IMR-90 (cell line): Measurements from ENCODE around the gene METTL1. TPM values are rescaled to one million over a fixed set of nuclear protein-coding genes. Genes with fewer than 3 reads are reported as not detected.

ENCODE experiments used
- ATAC-seq: fragments of 200-7000 bp; cut with Tn5 transposase; 2 replicates; pipeline ENCODE4 v1.9.1; 2020; ENCODE audit warnings: low read depth, mild to moderate bottlenecking, moderate library complexity
- BruUV-seq: library from RNA; stranded (reverse); fragments of 400-500 nt; replicated peaks from 2 replicates; lab custom pipeline; 2021; lab: Mats Ljungman, UMichigan
- CTCF ChIA-PET: fragments of 300-600 bp; formaldehyde crosslinking; extraction: SDS; loops from one replicate; lab custom pipeline; 2021; ENCODE audit warnings: antibody characterized with exemption; lab: Yijun Ruan, JAX
- POLR2A ChIA-PET: fragments of 300-600 bp; sonication (Branson Sonifier 250); formaldehyde crosslinking; loops from one replicate; lab custom pipeline; 2022; ENCODE audit warnings: antibody characterized with exemption; ENCODE audit not compliant: unreplicated experiment; lab: Charles Lee
- DNase-seq: peaks from one replicate; pipeline ENCODE4 v3.0.0; 2013
- H2AFZ ChIP-seq: replicated peaks from 2 replicates; pipeline ENCODE3; 2013; ENCODE audit warnings: low read length, mild to moderate bottlenecking; ENCODE audit not compliant: poor library complexity
- H2AK5ac ChIP-seq: 2 replicates; pipeline ENCODE4 v1.6.1; 2013; ENCODE audit warnings: low read depth, low read length, inconsistent platforms
- H2AK9ac ChIP-seq: replicated peaks from 2 replicates; pipeline ENCODE3; 2013; ENCODE audit warnings: mild to moderate bottlenecking, low read depth, low read length, moderate library complexity; ENCODE audit not compliant: poor library complexity
- H2BK120ac ChIP-seq: 2 replicates; pipeline ENCODE4 v1.6.1; 2013; ENCODE audit warnings: low read depth, low read length, inconsistent platforms
- H2BK15ac ChIP-seq: 3 replicates; pipeline ENCODE4 v1.6.1; 2013; ENCODE audit warnings: low read depth, low read length, inconsistent platforms
- H2BK20ac ChIP-seq: 2 replicates; pipeline ENCODE4 v1.6.1; 2013; ENCODE audit warnings: low read depth, mild to moderate bottlenecking, inconsistent platforms, low read length, moderate library complexity
- H2BK5ac ChIP-seq: 2 replicates; pipeline ENCODE4 v1.6.1; 2013; ENCODE audit warnings: mild to moderate bottlenecking, low read depth, low read length, inconsistent platforms; ENCODE audit not compliant: poor library complexity, severe bottlenecking
- H3K14ac ChIP-seq: replicated peaks from 2 replicates; pipeline ENCODE4 v1.6.1; 2013; ENCODE audit warnings: low read depth, low read length, inconsistent platforms
- H3K18ac ChIP-seq: 2 replicates; pipeline ENCODE4 v1.6.1; 2013; ENCODE audit warnings: low read depth, low read length, control low read depth
- H3K23ac ChIP-seq: 2 replicates; pipeline ENCODE4 v1.6.1; 2013; ENCODE audit warnings: low read depth, low read length, inconsistent platforms
- H3K27ac ChIP-seq: 2 replicates; pipeline ENCODE4 v1.5.1; 2013; ENCODE audit warnings: mild to moderate bottlenecking, control low read depth, low read length; ENCODE audit not compliant: insufficient read depth
- H3K27me3 ChIP-seq: 2 replicates; pipeline ENCODE4 v1.6.1; 2013; ENCODE audit warnings: low read length; ENCODE audit not compliant: control insufficient read depth, insufficient read depth
- H3K36me3 ChIP-seq: 2 replicates; pipeline ENCODE4 v1.6.1; 2013; ENCODE audit warnings: low read length, mixed read lengths; ENCODE audit not compliant: control insufficient read depth, insufficient read depth
- H3K4ac ChIP-seq: 2 replicates; pipeline ENCODE4 v1.6.1; 2013; ENCODE audit warnings: low read depth, low read length, inconsistent platforms
- H3K4me1 ChIP-seq: 2 replicates; pipeline ENCODE4 v1.6.1; 2013; ENCODE audit warnings: low read length, mixed read lengths; ENCODE audit not compliant: control insufficient read depth, insufficient read depth
- H3K4me2 ChIP-seq: 2 replicates; pipeline ENCODE4 v1.6.1; 2013; ENCODE audit warnings: low read depth, mild to moderate bottlenecking, control low read depth, low read length, moderate library complexity
- H3K4me3 ChIP-seq: 2 replicates; pipeline ENCODE4 v1.5.1; 2013; ENCODE audit warnings: low read depth, mild to moderate bottlenecking, control low read depth, low read length, moderate library complexity; ENCODE audit not compliant: insufficient read depth
- H3K56ac ChIP-seq: 2 replicates; pipeline ENCODE4 v1.6.1; 2013; ENCODE audit warnings: low read length, inconsistent platforms; ENCODE audit not compliant: insufficient read depth; ENCODE audit errors: extremely low read depth
- H3K79me1 ChIP-seq, 2 experiments: 2 replicates each; pipeline ENCODE4 v1.6.1; 2013; ENCODE audit warnings: low read length in 2 of 2, inconsistent platforms in 1 of 2, low read depth in 1 of 2
- H3K9ac ChIP-seq: 2 replicates; pipeline ENCODE4 v1.6.1; 2013; ENCODE audit warnings: low read depth, low read length, control low read depth
- H3K9me1 ChIP-seq: 2 replicates; pipeline ENCODE4 v1.6.1; 2013; ENCODE audit warnings: low read length, inconsistent platforms; ENCODE audit not compliant: insufficient read depth
- H3K9me3 ChIP-seq: 2 replicates; pipeline ENCODE4 v1.6.1; 2013; ENCODE audit warnings: low read length; ENCODE audit not compliant: control insufficient read depth, insufficient read depth
- H4K20me1 ChIP-seq: 2 replicates; pipeline ENCODE4 v1.6.1; 2013; ENCODE audit warnings: low read length, inconsistent platforms; ENCODE audit not compliant: insufficient read depth
- H4K5ac ChIP-seq: 2 replicates; pipeline ENCODE4 v1.6.1; 2013; ENCODE audit warnings: mild to moderate bottlenecking, low read depth, low read length, control low read depth
- H4K8ac ChIP-seq, 2 experiments: 2 replicates each; pipeline ENCODE4 v1.6.1; 2013; ENCODE audit warnings: low read depth in 2 of 2, low read length in 2 of 2, control low read depth in 1 of 2, inconsistent platforms in 1 of 2
- H4K91ac ChIP-seq: 2 replicates; pipeline ENCODE4 v1.6.1; 2013; ENCODE audit warnings: low read depth, low read length, inconsistent platforms; ENCODE audit not compliant: insufficient read depth
- CHD1 ChIP-seq: IDR thresholded peaks from 2 replicates; pipeline ENCODE4 v1.6.1; 2012; ENCODE audit warnings: low read depth, low read length, improper control_type of control experiment
- MAZ ChIP-seq: IDR thresholded peaks from 2 replicates; pipeline ENCODE4 v1.6.1; 2012; ENCODE audit warnings: low read depth, mild to moderate bottlenecking, low read length, improper control_type of control experiment, moderate library complexity, borderline replicate concordance
- NFE2L2 ChIP-seq: fragments of 150-350 bp; IDR thresholded peaks from 2 replicates; pipeline ENCODE4 v1.6.1; 2016; ENCODE audit warnings: low read depth, mild to moderate bottlenecking, low read length
- POLR2A ChIP-seq: IDR thresholded peaks from 2 replicates; pipeline ENCODE4 v1.6.1; 2012; ENCODE audit warnings: mild to moderate bottlenecking, low read depth, low read length
- RAD21 ChIP-seq: IDR thresholded peaks from 2 replicates; pipeline ENCODE4 v1.6.1; 2012; ENCODE audit warnings: low read length, improper control_type of control experiment
- RCOR1 ChIP-seq: IDR thresholded peaks from 2 replicates; pipeline ENCODE4 v1.6.1; 2012; ENCODE audit warnings: mild to moderate bottlenecking, low read length, improper control_type of control experiment; ENCODE audit not compliant: insufficient replicate concordance
- RFX5 ChIP-seq: IDR thresholded peaks from 2 replicates; pipeline ENCODE4 v1.8.0; 2012; ENCODE audit warnings: low read depth, mild to moderate bottlenecking, low read length, moderate library complexity
- WGBS, 2 experiments: methylation state at CpG; one replicate each; pipeline versions ENCODE4 v1.1.5 to v1.1.7; 2013; ENCODE audit warnings: missing lambda C conversion rate in 2 of 2; ENCODE audit not compliant: insufficient read length in 1 of 2; ENCODE audit errors: extremely low coverage in 2 of 2; 5-methylcytosine and 5-hydroxymethylcytosine counted together
- dilution Hi-C: fragments of 300-500 bp; cut with HindIII; formaldehyde crosslinking; loops from one replicate; pipeline ENCODE4 v1.14.3; 2018; ENCODE audit warnings: low sequenced_read_pairs; ENCODE audit not compliant: unreplicated experiment
- in situ Hi-C: fragments of 300-500 bp; cut with MboI; formaldehyde crosslinking; loops from 3 replicates; pipeline ENCODE4 v1.14.3; 2019; ENCODE audit warnings: low sequenced_read_pairs, inconsistent platforms, mixed read lengths
- intact Hi-C: fragments of 100-400 bp; cut with micrococcal nuclease; formaldehyde crosslinking; loops from 2 replicates; pipeline ENCODE4 v1.10.0; 2022
- polyA plus RNA-seq, 3 experiments: library from polyadenylated mRNA; depleted of rRNA; stranded (reverse); fragments of >200 nt; gene quantifications; 2 replicates each; pipeline ENCODE4 v1.2.3, GENCODE V29; 2012; ENCODE audit warnings: low replicate concordance in 1 of 3
- total RNA-seq: library from RNA; depleted of rRNA; stranded (reverse); fragments of >200 nt; gene quantifications from 2 replicates; pipeline ENCODE4 v1.2.3, GENCODE V29; 2012
- TF ChIP-seq, protein P1 (sequence below): fragments of 150-350 bp; IDR thresholded peaks from 2 replicates; pipeline ENCODE4 v1.6.1; 2017; ENCODE audit warnings: mild to moderate bottlenecking, antibody characterized with exemption, low read length, low read depth
- TF ChIP-seq, protein P2 (sequence below): conservative IDR thresholded peaks from 2 replicates; pipeline ENCODE4 v1.5.1; 2012; ENCODE audit warnings: mild to moderate bottlenecking, low read depth, low read length, improper control_type of control experiment
- TF ChIP-seq, protein P3 (sequence below): fragments of 150-350 bp; IDR thresholded peaks from 2 replicates; pipeline ENCODE4 v1.6.1; 2016; ENCODE audit warnings: low read depth, mild to moderate bottlenecking, low read length, moderate library complexity, borderline replicate concordance

METTL1 gene
- total and polyA plus RNA-seq, 2 of the 4 experiments (the other 2 are of a cell fraction) = 12.4 to 27.5 TPM

DNA sequence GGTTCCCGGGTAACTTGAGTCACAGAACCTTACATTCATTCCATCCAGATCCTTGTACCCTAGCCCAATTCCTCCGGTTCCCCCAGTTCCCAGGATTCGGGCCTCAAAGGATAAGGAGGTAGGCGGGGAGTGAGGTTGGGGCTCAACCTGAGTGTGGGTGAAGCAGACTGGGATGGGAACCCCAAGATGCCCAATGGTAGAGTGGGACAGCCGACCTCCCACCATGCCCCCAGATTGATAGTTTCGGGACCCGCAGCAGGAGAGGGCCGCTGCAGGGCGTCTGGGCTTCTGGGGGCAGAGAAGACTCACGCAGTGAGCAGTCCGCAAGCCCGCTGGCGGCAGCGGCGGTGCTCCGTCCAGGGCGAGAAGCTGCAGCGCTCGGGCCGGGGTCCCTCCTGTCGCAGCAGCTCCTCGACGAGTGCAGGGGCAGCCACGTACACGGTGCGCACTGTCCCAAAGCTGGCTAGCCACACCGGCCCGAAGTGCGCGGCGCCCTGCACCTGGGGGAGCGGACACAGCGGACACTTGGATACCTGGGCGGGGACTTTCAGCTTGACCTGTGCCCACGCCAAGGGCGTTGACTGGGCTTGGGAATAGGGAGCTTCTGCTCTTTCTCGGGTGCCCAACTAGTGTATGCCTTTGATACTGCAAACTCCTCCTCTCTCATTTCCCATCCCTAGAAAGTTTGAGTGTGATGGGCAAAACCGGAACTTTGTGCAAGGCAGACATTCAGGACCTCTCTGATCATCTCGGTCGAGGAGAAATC, 6.0 kb downstream of the METTL1 start:
- H2AK5ac ChIP-seq = no peak overlapping the region
- H3K4me1 ChIP-seq = peaks cover 8% of the 10 kb centered on the region; the same call in 1 of the 2 replicates
- H3K14ac ChIP-seq = no peak overlapping the region
- H4K20me1 ChIP-seq = no peaks in the 10 kb centered on the region
- no peak overlapping the region for H3K4ac ChIP-seq
- ChIA-PET CTCF (no interaction called here), POLR2A (no interaction called here)
- H3K36me3 ChIP-seq = peaks cover 1% of the 10 kb centered on the region; the same call in 1 of the 2 replicates
- in situ Hi-C loops (no loop called here), intact Hi-C loops (no loop called here), dilution Hi-C loops (no loop called here)
- no peak overlapping the region for H2BK15ac ChIP-seq
- H3K27me3 ChIP-seq = peaks cover 43% of the 10 kb centered on the region
- no TSS peak for BruUV-seq
- no peak overlapping the region for H3K56ac ChIP-seq
- no peak overlapping the region for H2BK120ac ChIP-seq
- no peak for TF ChIP-seq POLR2A
- no peak for TF ChIP-seq CHD1
- no peak for TF ChIP-seq NFE2L2
- TF ChIP-seq, protein P1, sequence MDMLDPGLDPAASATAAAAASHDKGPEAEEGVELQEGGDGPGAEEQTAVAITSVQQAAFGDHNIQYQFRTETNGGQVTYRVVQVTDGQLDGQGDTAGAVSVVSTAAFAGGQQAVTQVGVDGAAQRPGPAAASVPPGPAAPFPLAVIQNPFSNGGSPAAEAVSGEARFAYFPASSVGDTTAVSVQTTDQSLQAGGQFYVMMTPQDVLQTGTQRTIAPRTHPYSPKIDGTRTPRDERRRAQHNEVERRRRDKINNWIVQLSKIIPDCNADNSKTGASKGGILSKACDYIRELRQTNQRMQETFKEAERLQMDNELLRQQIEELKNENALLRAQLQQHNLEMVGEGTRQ = no peak
- no peak for TF ChIP-seq RCOR1
- TF ChIP-seq RFX5 = no peak
- no peak for TF ChIP-seq MAZ
- TF ChIP-seq RAD21 = no peak
- TF ChIP-seq, protein P2, sequence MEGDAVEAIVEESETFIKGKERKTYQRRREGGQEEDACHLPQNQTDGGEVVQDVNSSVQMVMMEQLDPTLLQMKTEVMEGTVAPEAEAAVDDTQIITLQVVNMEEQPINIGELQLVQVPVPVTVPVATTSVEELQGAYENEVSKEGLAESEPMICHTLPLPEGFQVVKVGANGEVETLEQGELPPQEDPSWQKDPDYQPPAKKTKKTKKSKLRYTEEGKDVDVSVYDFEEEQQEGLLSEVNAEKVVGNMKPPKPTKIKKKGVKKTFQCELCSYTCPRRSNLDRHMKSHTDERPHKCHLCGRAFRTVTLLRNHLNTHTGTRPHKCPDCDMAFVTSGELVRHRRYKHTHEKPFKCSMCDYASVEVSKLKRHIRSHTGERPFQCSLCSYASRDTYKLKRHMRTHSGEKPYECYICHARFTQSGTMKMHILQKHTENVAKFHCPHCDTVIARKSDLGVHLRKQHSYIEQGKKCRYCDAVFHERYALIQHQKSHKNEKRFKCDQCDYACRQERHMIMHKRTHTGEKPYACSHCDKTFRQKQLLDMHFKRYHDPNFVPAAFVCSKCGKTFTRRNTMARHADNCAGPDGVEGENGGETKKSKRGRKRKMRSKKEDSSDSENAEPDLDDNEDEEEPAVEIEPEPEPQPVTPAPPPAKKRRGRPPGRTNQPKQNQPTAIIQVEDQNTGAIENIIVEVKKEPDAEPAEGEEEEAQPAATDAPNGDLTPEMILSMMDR = no peak
- TF ChIP-seq, protein P3, sequence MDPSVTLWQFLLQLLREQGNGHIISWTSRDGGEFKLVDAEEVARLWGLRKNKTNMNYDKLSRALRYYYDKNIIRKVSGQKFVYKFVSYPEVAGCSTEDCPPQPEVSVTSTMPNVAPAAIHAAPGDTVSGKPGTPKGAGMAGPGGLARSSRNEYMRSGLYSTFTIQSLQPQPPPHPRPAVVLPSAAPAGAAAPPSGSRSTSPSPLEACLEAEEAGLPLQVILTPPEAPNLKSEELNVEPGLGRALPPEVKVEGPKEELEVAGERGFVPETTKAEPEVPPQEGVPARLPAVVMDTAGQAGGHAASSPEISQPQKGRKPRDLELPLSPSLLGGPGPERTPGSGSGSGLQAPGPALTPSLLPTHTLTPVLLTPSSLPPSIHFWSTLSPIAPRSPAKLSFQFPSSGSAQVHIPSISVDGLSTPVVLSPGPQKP = no peak
- peaks cover 2% of the 10 kb centered on the region; the same call in 1 of the 2 replicates for H3K9me3 ChIP-seq
- H4K91ac ChIP-seq = no peak overlapping the region
- H4K8ac ChIP-seq = no peak overlapping the region
- no peak overlapping the region for H4K5ac ChIP-seq
- H3K27ac ChIP-seq = no peak overlapping the region
- H2BK5ac ChIP-seq = no peak overlapping the region
- H2AFZ ChIP-seq = peak overlapping the region; percentile 82
- peak overlapping the region; percentile 70 for H3K4me2 ChIP-seq
- WGBS, 2 experiments = 3% methylated on average over 25 of the region's 40 CpGs; no CpG with 5 or more reads in 1 of the 2 experiments
- H3K23ac ChIP-seq = peak overlapping the region; percentile 71; the same call in 1 of the 2 replicates
- H2BK20ac ChIP-seq = no peak overlapping the region
- peaks cover 4% of the 10 kb centered on the region; the same call in 1 of the 2 replicates for H3K9me1 ChIP-seq
- H2AK9ac ChIP-seq = no peak overlapping the region
- H3K79me1 ChIP-seq = peaks cover 3 to 7% of the 10 kb centered on the region in 2 experiments; a peak in 3 of 4 replicates
- no peak overlapping the region for H3K9ac ChIP-seq
- H3K18ac ChIP-seq = no peak overlapping the region
- DNase-seq = no peak
- peak; percentile 8 for ATAC-seq
- peak overlapping the region; percentile 10 for H3K4me3 ChIP-seq
